Activated T-cell treated with anti-CD3 and anti-CD28 coated beads for 24 hours (primary cell): ENCODE measurements around the gene MFAP4.

ENCODE experiments used
- DNase-seq: peaks from one replicate; pipeline ENCODE4 v3.0.0-alpha.2; 2020; ENCODE audit warnings: low read depth

MFAP4 gene

GRCh38 chr17:19410091-19410490 is 23.1 kb upstream of the MFAP4 start:
- DNase-seq = no peak

DNA sequence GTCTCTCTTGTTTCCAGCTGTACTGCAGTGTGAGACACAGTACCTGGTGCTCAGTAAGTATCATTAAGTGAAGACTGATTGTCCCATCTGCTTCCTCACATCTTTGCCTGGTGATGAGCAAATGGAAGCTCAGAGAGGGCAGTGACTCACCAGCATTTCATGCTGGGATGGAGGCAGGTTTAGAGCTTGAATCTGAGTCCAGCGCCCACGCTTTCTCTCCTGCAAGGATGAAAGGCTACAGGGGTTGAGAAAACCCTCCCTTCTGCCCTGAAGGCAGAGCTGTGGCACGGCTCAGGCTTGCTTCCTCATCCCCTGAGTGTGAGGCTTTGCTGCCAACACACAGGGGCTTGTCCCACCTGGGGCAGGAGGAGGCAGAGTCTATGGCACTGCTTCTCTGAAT is 22.5 kb upstream of the MFAP4 start:
- no peak for DNase-seq

DNA sequence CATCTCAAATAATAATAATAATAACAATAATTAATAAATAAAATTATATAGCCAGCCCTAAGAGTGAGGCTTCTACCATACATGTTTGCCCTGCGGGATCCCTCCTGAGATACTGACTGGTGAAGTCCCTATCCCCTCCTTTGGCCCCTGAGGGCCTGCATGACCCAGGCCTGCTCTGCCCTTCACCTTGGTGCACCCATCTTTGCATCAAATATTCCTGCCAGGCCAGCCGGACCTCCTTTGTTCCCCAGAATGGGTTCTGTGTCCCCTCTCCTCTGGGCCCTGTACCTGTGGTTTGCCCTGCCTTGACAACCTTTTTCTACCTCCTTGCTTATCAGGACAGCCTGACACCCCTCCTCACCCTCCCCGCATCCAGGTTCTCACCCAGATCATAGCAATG is 22.1 kb upstream of the MFAP4 start:
- DNase-seq = no peak

DNA sequence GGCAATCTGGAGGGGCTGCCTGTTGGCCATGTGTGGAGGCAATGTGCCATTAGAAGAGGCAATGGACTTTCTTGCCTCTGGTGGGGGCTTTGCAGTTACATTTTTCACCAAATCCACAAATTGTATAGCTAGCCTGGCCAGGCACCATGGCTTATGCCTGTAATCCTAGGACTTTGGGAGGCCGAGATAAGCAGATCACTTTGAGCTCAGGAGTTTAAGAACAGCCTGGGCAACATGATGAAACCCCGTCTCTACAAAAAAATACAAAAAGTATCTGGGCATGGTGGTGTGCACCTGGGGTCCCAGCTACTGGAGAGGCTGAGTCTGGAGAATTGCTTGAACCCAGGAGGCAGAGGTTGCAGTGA is 21.3 kb upstream of the MFAP4 start:
- DNase-seq = no peak

DNA sequence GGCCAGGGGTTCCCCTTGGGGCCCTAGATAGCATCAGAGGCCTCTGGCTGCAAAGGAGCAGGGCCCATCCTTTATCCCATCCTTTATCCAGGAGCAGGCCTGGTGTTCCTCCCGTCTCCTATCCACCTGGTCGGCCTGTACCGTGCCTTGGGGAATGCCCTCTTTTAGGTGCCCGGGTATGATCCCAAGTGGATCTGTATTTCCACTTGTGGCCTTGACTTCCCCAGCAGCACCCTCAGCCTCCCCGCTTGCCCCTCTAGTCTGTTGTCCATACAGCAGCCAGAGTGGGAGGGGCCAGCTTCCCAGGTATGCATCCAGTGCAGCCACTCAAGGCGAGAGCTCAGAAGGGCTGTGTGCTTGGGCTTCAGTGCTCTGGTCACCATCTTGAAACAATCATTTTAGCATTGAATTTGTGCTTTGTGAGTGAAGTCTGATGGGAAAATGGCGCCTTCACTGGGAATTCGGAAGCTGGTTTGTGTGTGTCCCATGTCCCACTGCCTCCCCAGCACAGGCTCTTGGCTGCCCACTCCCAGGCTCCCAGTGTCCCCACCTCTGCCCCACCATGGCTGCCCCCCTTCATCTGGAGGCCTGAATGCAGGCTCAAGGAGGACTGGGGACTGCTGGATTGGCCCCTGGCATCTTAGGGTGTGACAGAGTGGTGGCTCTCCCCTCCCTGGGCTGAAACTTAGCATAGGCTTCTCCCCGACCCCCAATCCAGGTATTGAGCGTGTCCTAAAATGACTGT is 20.8 kb upstream of the MFAP4 start:
- DNase-seq = no peak

DNA sequence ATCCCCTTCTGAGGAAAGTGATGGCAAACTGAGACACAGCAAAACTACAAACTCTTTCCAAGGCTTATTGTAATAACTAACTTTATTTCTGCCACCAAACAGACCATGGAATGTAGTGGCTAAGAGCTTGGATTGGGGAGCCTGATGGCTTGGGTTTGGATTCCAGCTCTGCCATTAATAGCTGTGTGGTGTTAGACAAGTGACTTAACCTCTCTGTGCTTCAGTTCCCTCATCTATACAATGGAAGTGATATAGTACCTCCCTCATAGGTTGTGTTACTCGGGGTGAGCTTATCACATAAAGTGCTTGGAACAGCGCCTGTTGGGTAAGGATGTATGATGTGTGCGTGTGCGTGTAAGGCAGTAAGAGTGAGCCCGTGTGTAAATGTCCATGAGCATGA is 18.1 kb upstream of the MFAP4 start:
- no peak for DNase-seq

DNA sequence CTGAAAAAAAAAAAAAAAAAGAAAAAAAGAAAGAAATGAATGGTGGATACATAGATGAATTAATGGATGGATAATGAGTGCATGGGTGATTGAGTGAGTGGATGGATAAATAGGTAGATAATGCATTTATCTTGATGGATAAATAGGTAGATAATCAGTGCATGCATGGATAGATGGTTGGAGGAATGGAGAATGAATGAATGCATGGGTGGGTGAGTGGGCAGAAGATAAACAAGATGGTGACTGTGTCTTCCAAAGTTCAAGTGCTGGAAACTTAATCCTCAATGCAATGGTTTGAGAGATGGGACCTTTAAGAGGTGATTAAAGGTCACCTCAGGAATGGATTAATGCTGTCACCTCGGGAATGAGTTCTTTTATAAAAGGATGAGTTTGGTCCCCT is 17.3 kb upstream of the MFAP4 start:
- DNase-seq = no peak

DNA sequence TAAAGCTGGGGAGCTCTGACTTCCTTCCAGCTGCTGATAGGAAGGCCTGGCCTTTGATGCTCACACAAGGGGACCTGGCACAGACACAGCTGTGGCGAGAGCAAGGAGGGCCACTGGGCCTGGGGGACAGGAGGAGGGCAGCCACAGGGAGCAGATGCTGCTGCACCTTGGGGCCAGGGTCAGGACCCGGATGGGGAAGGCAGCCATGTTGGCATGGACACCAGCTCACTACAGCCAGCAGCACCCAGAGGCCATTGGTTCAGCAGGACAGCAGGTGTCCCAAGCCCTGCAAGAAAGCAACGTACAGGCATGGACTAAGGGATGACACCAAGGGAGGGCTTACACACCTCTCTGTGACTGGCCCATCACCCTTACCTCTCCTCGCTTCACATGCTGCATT is 16.0 kb upstream of the MFAP4 start:
- DNase-seq = no peak

GRCh38 chr17:19402171-19402570 is 15.2 kb upstream of the MFAP4 start:
- no peak for DNase-seq

DNA sequence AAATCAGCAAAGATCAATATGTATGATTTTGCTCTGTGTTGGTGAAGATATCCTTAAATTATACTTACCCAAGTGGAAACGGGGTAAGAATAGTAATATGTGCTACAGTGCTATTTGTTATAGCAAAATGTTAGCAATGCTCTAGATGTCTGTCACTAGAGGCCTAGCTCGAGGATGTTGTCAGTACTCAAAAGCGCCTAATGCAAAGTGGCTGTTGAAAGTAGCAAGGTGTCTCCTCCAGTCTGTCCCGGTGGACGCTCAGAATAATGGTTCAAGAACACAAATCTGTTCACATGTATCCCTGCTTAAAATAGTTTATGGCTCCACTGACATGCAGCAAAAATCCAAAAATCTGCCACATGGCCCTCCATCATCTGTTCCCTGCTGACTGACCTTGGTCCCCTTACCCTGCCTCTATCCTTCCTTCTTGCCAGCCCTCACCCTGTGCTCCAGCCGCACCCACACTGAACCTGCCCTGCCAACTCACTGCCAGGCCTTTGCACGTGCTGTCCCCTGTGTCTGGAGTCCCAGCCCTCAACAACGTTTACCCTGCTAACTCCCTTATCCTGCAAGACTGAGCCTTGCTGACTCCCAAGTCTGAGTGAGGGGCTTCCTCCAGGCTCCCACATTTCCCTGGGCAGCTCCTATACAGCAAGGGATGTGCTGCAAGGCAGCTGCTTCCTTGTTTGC is 14.5 kb upstream of the MFAP4 start:
- DNase-seq = no peak

- no peak for DNase-seq
These were observed 12.9 kb upstream of the MFAP4 start for GRCh38 chr17:19399750-19400450.

- DNase-seq = no peak
These were observed 11.6 kb upstream of the MFAP4 start for GRCh38 chr17:19398301-19399181.

- no peak for DNase-seq
These were observed 10.6 kb upstream of the MFAP4 start for GRCh38 chr17:19397556-19398041.

DNA sequence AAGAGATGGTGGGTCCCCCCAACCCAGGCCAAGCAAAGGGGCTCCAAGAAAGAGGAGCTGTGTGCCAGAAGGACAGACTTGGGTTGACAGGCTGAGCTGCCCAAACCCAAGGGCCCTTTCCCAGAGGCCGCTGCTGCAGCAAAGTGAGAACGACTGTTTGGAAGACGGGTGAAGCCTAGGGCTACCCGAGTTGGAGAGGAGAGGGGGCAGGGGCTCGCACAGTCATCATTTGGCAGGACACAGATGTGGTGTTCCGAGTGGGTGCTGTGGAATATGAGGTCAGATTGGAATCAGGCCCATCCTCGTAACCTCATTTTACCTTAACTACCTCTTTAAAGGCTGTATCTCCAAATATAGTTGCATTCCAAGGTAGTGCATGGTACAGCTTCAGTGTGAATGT is 5.3 kb upstream of the MFAP4 start:
- no peak for DNase-seq

DNA sequence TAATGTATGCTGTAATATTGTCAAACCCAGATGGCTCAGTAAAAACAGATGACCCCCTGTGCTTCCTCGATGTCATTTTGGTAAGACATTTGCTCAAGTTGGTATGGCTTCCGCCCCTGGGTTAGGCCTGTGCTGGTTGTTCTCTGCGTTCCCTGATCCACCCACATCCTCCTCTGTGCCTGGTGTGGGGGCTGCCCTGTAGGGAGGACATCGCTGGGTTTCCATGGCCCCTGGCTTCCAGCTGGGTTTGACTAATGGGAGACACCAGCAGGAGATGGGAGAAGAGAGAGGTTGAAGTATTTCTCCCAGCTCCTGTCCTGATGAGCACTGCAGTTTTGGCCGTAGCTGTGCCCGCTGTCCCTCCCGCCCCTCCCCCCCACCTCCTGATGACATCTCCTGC is 4.4 kb upstream of the MFAP4 start:
- no peak for DNase-seq

GRCh38 chr17:19390951-19391350 is 4.0 kb upstream of the MFAP4 start:
- DNase-seq = no peak

- DNase-seq = no peak
These were observed 2.1 kb upstream of the MFAP4 start for GRCh38 chr17:19388791-19389785.

- DNase-seq = no peak
These were observed 1.0 kb upstream of the MFAP4 start for GRCh38 chr17:19387921-19388521.

- no peak for DNase-seq
These were observed 700 bp downstream of the MFAP4 start for GRCh38 chr17:19386051-19386929.
